ENCODE results near the gene EXD3.
"Not testable (repeated sequence)": the region's sequence is repeated elsewhere in the genome, so short reads cannot be mapped to it uniquely, and the experiment has no call there.

- not testable (repeated sequence) for TF ChIP-seq POLR2A (IDR thresholded peaks at IDR 0.05; ENCODE audit: low read length); CTCF (IDR thresholded peaks at IDR 0.05); MAX (IDR thresholded peaks at IDR 0.05); BCL3 (IDR thresholded peaks at IDR 0.05); RFX5 (IDR thresholded peaks at IDR 0.05); PHF8 (IDR thresholded peaks at IDR 0.05; ENCODE audit: borderline replicate concordance, low read depth); TP53 (CRISPR knock-in tag; IDR thresholded peaks at IDR 0.05); KDM1A (IDR thresholded peaks at IDR 0.05; ENCODE audit: low read depth); RAD21 (conservative IDR thresholded peaks at IDR 0.05 in 1 of 2, IDR thresholded peaks at IDR 0.05 in 1 of 2)
Observed at GRCh38 chr9:137450539-137451222, 27.7 kb upstream of the EXD3 start.
